ENCODE data around the gene PDE4B.

PDE4B gene

GRCh38 chr1:66012106-66012784 is 219.6 kb downstream of the PDE4B start:
- no peaks in the 10 kb centered on the region for H3K4me1 ChIP-seq (ENCODE audit: control insufficient read depth, low read depth, low read length)
- no peak for DNase-seq
- H2BK5ac ChIP-seq (ENCODE audit: low read length): no peak overlapping the region
- no peak overlapping the region for H4K8ac ChIP-seq (ENCODE audit: low read depth, low read length)
- no peak overlapping the region for H2BK15ac ChIP-seq (replicated peaks; ENCODE audit: low read depth)
- no peak overlapping the region for H3K18ac ChIP-seq (ENCODE audit: low read length)
- H3K27ac ChIP-seq (ENCODE audit: low read depth, low read length): no peak overlapping the region
- no peaks in the 10 kb centered on the region for H3K27me3 ChIP-seq (ENCODE audit: insufficient read depth, low read length, poor library complexity)
- H3K56ac ChIP-seq (ENCODE audit: low read length): no peak overlapping the region
- H3K36me3 ChIP-seq (ENCODE audit: control insufficient read depth, insufficient read depth, low read length): no peaks in the 10 kb centered on the region
- H3K9ac ChIP-seq (ENCODE audit: low read length): no peak overlapping the region
- H3K23ac ChIP-seq (ENCODE audit: low read length): no peak overlapping the region
- H3K79me2 ChIP-seq (ENCODE audit: control insufficient read depth, insufficient read depth, low read length): no peaks in the 10 kb centered on the region
- H3K4ac ChIP-seq (ENCODE audit: low read depth, low read length): no peak overlapping the region
- H3K79me1 ChIP-seq (ENCODE audit: low read length): no peaks in the 10 kb centered on the region
- H3K4me3 ChIP-seq (ENCODE audit: low read length): no peak overlapping the region
- no peak overlapping the region for H2AK5ac ChIP-seq (ENCODE audit: low read length)
- no peak overlapping the region for H3K4me2 ChIP-seq (ENCODE audit: low read length)
- no peak overlapping the region for H4K5ac ChIP-seq (ENCODE audit: low read length)
- WGBS (ENCODE audit: extremely low coverage, insufficient coverage, low lambda C conversion rate): no CpG with 5 or more reads among the region's 3 CpGs
- H2BK120ac ChIP-seq (ENCODE audit: low read depth, low read length): no peak overlapping the region

- Histone ChIP-seq H3K36me3 (ENCODE audit: control insufficient read depth, insufficient read depth, low read length) (no peaks in the 10 kb centered on the region), H3K4me2 (ENCODE audit: low read length) (no peak overlapping the region), H4K8ac (ENCODE audit: low read depth, low read length) (no peak overlapping the region), H3K79me1 (ENCODE audit: low read length) (no peaks in the 10 kb centered on the region), H3K18ac (ENCODE audit: low read length) (no peak overlapping the region), H3K79me2 (ENCODE audit: control insufficient read depth, insufficient read depth, low read length) (no peaks in the 10 kb centered on the region), H3K27me3 (ENCODE audit: insufficient read depth, low read length, poor library complexity) (no peaks in the 10 kb centered on the region), H2BK5ac (ENCODE audit: low read length) (no peak overlapping the region), H3K4me3 (ENCODE audit: low read length) (no peak overlapping the region), H2BK120ac (ENCODE audit: low read depth, low read length) (no peak overlapping the region), H3K4me1 (ENCODE audit: control insufficient read depth, low read depth, low read length) (no peaks in the 10 kb centered on the region), H3K27ac (ENCODE audit: low read depth, low read length) (no peak overlapping the region), H4K5ac (ENCODE audit: low read length) (no peak overlapping the region), H2BK15ac (replicated peaks; ENCODE audit: low read depth) (no peak overlapping the region), H3K9ac (ENCODE audit: low read length) (no peak overlapping the region), H2AK5ac (ENCODE audit: low read length) (no peak overlapping the region), H3K23ac (ENCODE audit: low read length) (no peak overlapping the region), H3K4ac (ENCODE audit: low read depth, low read length) (no peak overlapping the region), H3K56ac (ENCODE audit: low read length) (no peak overlapping the region)
- no CpG with 5 or more reads among the region's 3 CpGs for WGBS (ENCODE audit: extremely low coverage, insufficient coverage, low lambda C conversion rate)
- DNase-seq: no peak
These were observed 220.7 kb downstream of the PDE4B start for GRCh38 chr1:66013371-66013770.

DNA sequence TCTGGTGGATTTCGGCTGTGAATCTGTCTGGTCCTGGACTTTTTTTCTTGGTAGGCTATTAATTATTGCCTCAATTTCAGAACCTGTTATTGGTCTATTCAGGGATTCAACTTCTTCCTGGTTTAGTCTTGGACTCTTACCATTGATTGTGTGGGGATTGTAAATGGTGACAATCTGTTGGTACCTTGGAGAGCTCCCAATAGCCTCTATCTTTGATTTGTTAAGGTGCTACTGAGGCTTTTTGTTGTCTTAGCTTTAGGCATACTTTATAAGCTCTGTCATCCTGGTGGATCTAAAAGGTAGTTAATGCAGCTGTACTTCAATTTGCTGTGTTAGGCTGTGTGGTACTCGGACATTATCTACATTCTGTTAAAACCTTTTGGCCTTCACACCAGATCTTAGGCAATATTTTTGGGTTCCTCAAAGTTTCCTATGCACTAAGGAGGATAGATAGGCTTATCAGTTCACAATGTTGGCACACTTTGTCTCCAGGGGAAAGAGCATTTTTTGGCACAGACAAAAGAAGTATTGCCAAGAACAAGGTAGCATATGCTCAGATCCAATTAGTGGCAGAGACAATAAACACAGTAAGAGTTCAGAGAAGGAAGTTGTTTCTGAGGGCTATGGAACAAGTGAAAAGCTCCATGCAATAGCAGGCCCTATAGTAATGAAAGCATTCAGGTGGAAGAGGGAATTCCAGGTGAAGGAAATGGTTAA is 230.4 kb downstream of the PDE4B start:
- Histone ChIP-seq H3K4me3 (ENCODE audit: low read length) (no peak overlapping the region), H3K18ac (ENCODE audit: low read length) (no peak overlapping the region), H2BK15ac (replicated peaks; ENCODE audit: low read depth) (no peak overlapping the region), H3K9ac (ENCODE audit: low read length) (no peak overlapping the region), H3K27me3 (ENCODE audit: insufficient read depth, low read length, poor library complexity) (no peaks in the 10 kb centered on the region), H3K36me3 (ENCODE audit: control insufficient read depth, insufficient read depth, low read length) (no peaks in the 10 kb centered on the region), H3K79me1 (ENCODE audit: low read length) (no peaks in the 10 kb centered on the region), H3K4me1 (ENCODE audit: control insufficient read depth, low read depth, low read length) (no peaks in the 10 kb centered on the region), H4K8ac (ENCODE audit: low read depth, low read length) (no peak overlapping the region), H3K4ac (ENCODE audit: low read depth, low read length) (no peak overlapping the region), H3K23ac (ENCODE audit: low read length) (no peak overlapping the region), H4K5ac (ENCODE audit: low read length) (no peak overlapping the region), H3K27ac (ENCODE audit: low read depth, low read length) (no peak overlapping the region), H2BK5ac (ENCODE audit: low read length) (no peak overlapping the region), H3K4me2 (ENCODE audit: low read length) (no peak overlapping the region), H3K79me2 (ENCODE audit: control insufficient read depth, insufficient read depth, low read length) (no peaks in the 10 kb centered on the region), H3K56ac (ENCODE audit: low read length) (no peak overlapping the region), H2AK5ac (ENCODE audit: low read length) (no peak overlapping the region), H2BK120ac (ENCODE audit: low read depth, low read length) (no peak overlapping the region)
- DNase-seq: peak; percentile 48
- WGBS (ENCODE audit: extremely low coverage, insufficient coverage, low lambda C conversion rate): no CpG with 5 or more reads among the region's 2 CpGs

DNA sequence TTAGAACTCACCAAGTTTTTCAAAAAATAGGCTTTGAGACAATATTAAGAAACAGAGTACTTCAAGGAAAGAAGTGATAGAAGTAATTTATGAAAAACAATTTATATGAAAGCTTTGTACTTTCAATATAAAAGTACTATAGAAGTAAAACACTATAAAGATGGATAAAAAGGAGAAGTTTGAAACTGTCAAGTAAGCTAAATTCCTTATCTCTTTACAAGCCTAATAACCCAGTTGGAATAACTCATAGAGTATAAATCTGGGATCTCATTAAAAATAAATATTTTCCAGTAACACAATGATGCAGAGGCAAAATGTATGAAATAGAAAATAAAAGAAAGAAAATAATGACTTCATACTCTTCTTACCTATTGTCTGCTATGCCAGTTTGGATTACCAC is 232.5 kb downstream of the PDE4B start:
- DNase-seq: no peak
- no peak overlapping the region for H3K56ac ChIP-seq (ENCODE audit: low read length)
- no peak overlapping the region for H3K4ac ChIP-seq (ENCODE audit: low read depth, low read length)
- H3K18ac ChIP-seq (ENCODE audit: low read length): no peak overlapping the region
- H3K79me2 ChIP-seq (ENCODE audit: control insufficient read depth, insufficient read depth, low read length): no peaks in the 10 kb centered on the region
- no peaks in the 10 kb centered on the region for H3K79me1 ChIP-seq (ENCODE audit: low read length)
- no peaks in the 10 kb centered on the region for H3K27me3 ChIP-seq (ENCODE audit: insufficient read depth, low read length, poor library complexity)
- H4K8ac ChIP-seq (ENCODE audit: low read depth, low read length): no peak overlapping the region
- no peak overlapping the region for H3K4me2 ChIP-seq (ENCODE audit: low read length)
- no peak overlapping the region for H2BK5ac ChIP-seq (ENCODE audit: low read length)
- no peaks in the 10 kb centered on the region for H3K36me3 ChIP-seq (ENCODE audit: control insufficient read depth, insufficient read depth, low read length)
- H3K4me3 ChIP-seq (ENCODE audit: low read length): no peak overlapping the region
- H4K5ac ChIP-seq (ENCODE audit: low read length): no peak overlapping the region
- H3K4me1 ChIP-seq (ENCODE audit: control insufficient read depth, low read depth, low read length): no peaks in the 10 kb centered on the region
- H3K27ac ChIP-seq (ENCODE audit: low read depth, low read length): no peak overlapping the region
- H2AK5ac ChIP-seq (ENCODE audit: low read length): no peak overlapping the region
- no peak overlapping the region for H3K23ac ChIP-seq (ENCODE audit: low read length)
- H2BK120ac ChIP-seq (ENCODE audit: low read depth, low read length): no peak overlapping the region
- H3K9ac ChIP-seq (ENCODE audit: low read length): no peak overlapping the region
- H2BK15ac ChIP-seq (replicated peaks; ENCODE audit: low read depth): no peak overlapping the region

GRCh38 chr1:66028035-66028434 is 235.3 kb downstream of the PDE4B start:
- H3K79me2 ChIP-seq (ENCODE audit: control insufficient read depth, insufficient read depth, low read length): no peaks in the 10 kb centered on the region
- H3K4me3 ChIP-seq (ENCODE audit: low read length): no peak overlapping the region
- no peak overlapping the region for H2AK5ac ChIP-seq (ENCODE audit: low read length)
- H3K4me2 ChIP-seq (ENCODE audit: low read length): no peak overlapping the region
- no peak overlapping the region for H4K5ac ChIP-seq (ENCODE audit: low read length)
- H3K36me3 ChIP-seq (ENCODE audit: control insufficient read depth, insufficient read depth, low read length): no peaks in the 10 kb centered on the region
- H3K4ac ChIP-seq (ENCODE audit: low read depth, low read length): no peak overlapping the region
- H4K8ac ChIP-seq (ENCODE audit: low read depth, low read length): no peak overlapping the region
- WGBS (ENCODE audit: extremely low coverage, insufficient coverage, low lambda C conversion rate): no CpG with 5 or more reads among the region's 3 CpGs
- no peak overlapping the region for H3K23ac ChIP-seq (ENCODE audit: low read length)
- no peak overlapping the region for H2BK5ac ChIP-seq (ENCODE audit: low read length)
- no peak overlapping the region for H3K56ac ChIP-seq (ENCODE audit: low read length)
- no peak for DNase-seq
- no peak overlapping the region for H3K18ac ChIP-seq (ENCODE audit: low read length)
- no peaks in the 10 kb centered on the region for H3K79me1 ChIP-seq (ENCODE audit: low read length)
- H2BK15ac ChIP-seq (replicated peaks; ENCODE audit: low read depth): no peak overlapping the region
- H3K9ac ChIP-seq (ENCODE audit: low read length): no peak overlapping the region
- no peaks in the 10 kb centered on the region for H3K4me1 ChIP-seq (ENCODE audit: control insufficient read depth, low read depth, low read length)
- no peaks in the 10 kb centered on the region for H3K27me3 ChIP-seq (ENCODE audit: insufficient read depth, low read length, poor library complexity)
- H3K27ac ChIP-seq (ENCODE audit: low read depth, low read length): no peak overlapping the region
- H2BK120ac ChIP-seq (ENCODE audit: low read depth, low read length): no peak overlapping the region

DNA sequence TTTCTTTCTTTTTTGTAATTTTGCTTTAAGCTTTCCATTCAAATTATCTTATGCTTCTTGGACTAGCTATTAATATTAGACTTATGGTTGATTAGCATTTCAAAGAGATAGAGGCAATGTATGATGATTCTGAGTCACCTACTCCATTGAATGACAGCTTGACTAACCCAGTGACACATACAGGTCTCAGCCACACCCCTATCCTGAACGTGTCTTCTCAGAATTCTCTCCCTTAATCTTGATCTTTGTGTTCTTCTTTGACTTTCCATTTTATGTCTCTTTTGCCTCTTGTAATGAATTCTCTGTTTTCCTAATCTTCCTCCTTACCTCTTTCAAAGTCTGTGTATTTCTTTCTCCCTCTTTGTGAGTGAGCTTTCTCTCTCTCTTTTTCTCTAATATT is 241.1 kb downstream of the PDE4B start:
- no peak overlapping the region for H2BK15ac ChIP-seq (replicated peaks; ENCODE audit: low read depth)
- no peak for DNase-seq
- no peak overlapping the region for H3K4ac ChIP-seq (ENCODE audit: low read depth, low read length)
- no peaks in the 10 kb centered on the region for H3K79me2 ChIP-seq (ENCODE audit: control insufficient read depth, insufficient read depth, low read length)
- H3K79me1 ChIP-seq (ENCODE audit: low read length): no peaks in the 10 kb centered on the region
- H3K4me3 ChIP-seq (ENCODE audit: low read length): no peak overlapping the region
- no peaks in the 10 kb centered on the region for H3K4me1 ChIP-seq (ENCODE audit: control insufficient read depth, low read depth, low read length)
- H3K18ac ChIP-seq (ENCODE audit: low read length): no peak overlapping the region
- no peak overlapping the region for H3K4me2 ChIP-seq (ENCODE audit: low read length)
- H2BK5ac ChIP-seq (ENCODE audit: low read length): no peak overlapping the region
- H2BK120ac ChIP-seq (ENCODE audit: low read depth, low read length): no peak overlapping the region
- H3K9ac ChIP-seq (ENCODE audit: low read length): no peak overlapping the region
- no peaks in the 10 kb centered on the region for H3K36me3 ChIP-seq (ENCODE audit: control insufficient read depth, insufficient read depth, low read length)
- no peak overlapping the region for H2AK5ac ChIP-seq (ENCODE audit: low read length)
- WGBS (ENCODE audit: extremely low coverage, insufficient coverage, low lambda C conversion rate): no CpG with 5 or more reads among the region's 1 CpG
- H3K27me3 ChIP-seq (ENCODE audit: insufficient read depth, low read length, poor library complexity): no peaks in the 10 kb centered on the region
- no peak overlapping the region for H3K23ac ChIP-seq (ENCODE audit: low read length)
- H3K27ac ChIP-seq (ENCODE audit: low read depth, low read length): no peak overlapping the region
- no peak overlapping the region for H3K56ac ChIP-seq (ENCODE audit: low read length)
- no peak overlapping the region for H4K5ac ChIP-seq (ENCODE audit: low read length)
- no peak overlapping the region for H4K8ac ChIP-seq (ENCODE audit: low read depth, low read length)

All from mesendoderm (in vitro differentiated cells).